Measurements from ENCODE around the gene SKAP2. TPM values are rescaled to one million over a fixed set of nuclear protein-coding genes. Genes with fewer than 3 reads are reported as not detected.

Gene SKAP2
- total and polyA plus RNA-seq, 2 of the 13 experiments (the other 11 are each of a cell fraction or from before 2014, with no cell fraction given) = 3.6 to 12.9 TPM

- peak; percentile 65; the same call in 1 of the 2 replicates for TF ChIP-seq FOXO1 (CRISPR knock-in tag; IDR thresholded peaks at IDR 0.05)
- no peak for TF ChIP-seq TBP (CRISPR knock-in tag; IDR thresholded peaks at IDR 0.05)
- TF ChIP-seq FOXJ3 (CRISPR knock-in tag; IDR thresholded peaks at IDR 0.05; ENCODE audit: borderline replicate concordance) = peak; percentile 31; the same call in 1 of the 2 replicates
- TF ChIP-seq AGO2 (optimal IDR thresholded peaks at IDR 0.05; ENCODE audit: low read depth, low read length) = no peak
- no peak for TF ChIP-seq ZNF33A (CRISPR knock-in tag; IDR thresholded peaks at IDR 0.05; ENCODE audit: borderline replicate concordance)
- TF ChIP-seq ZNF614 (CRISPR knock-in tag; IDR thresholded peaks at IDR 0.05; ENCODE audit: borderline replicate concordance) = no peak
- no peak for TF ChIP-seq THYN1 (CRISPR knock-in tag; IDR thresholded peaks at IDR 0.05; ENCODE audit: borderline replicate concordance, low read depth)
- no peak for TF ChIP-seq MTA1 (CRISPR knock-in tag; IDR thresholded peaks at IDR 0.05; ENCODE audit: borderline replicate concordance)
- TF ChIP-seq, protein P1, sequence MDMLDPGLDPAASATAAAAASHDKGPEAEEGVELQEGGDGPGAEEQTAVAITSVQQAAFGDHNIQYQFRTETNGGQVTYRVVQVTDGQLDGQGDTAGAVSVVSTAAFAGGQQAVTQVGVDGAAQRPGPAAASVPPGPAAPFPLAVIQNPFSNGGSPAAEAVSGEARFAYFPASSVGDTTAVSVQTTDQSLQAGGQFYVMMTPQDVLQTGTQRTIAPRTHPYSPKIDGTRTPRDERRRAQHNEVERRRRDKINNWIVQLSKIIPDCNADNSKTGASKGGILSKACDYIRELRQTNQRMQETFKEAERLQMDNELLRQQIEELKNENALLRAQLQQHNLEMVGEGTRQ (IDR thresholded peaks at IDR 0.05; ENCODE audit: low read depth, low read length) = peak; percentile 48; the same call in 1 of the 2 replicates
- TF ChIP-seq, protein P1 (CRISPR knock-in tag; IDR thresholded peaks at IDR 0.05; ENCODE audit: borderline replicate concordance) = peak; percentile 66; the same call in 1 of the 2 replicates
- TF ChIP-seq ZNF652 (CRISPR knock-in tag; IDR thresholded peaks at IDR 0.05; ENCODE audit: borderline replicate concordance, low read depth) = no peak
- TF ChIP-seq ZNF552 (CRISPR knock-in tag; IDR thresholded peaks at IDR 0.05; ENCODE audit: borderline replicate concordance) = no peak
- TF ChIP-seq KDM6A (CRISPR knock-in tag; IDR thresholded peaks at IDR 0.05; ENCODE audit: low read depth) = peak; percentile 76
- TF ChIP-seq NR3C1 (CRISPR knock-in tag; IDR thresholded peaks at IDR 0.05) = no peak
- TF ChIP-seq NFKB2 (CRISPR knock-in tag; IDR thresholded peaks at IDR 0.05; ENCODE audit: borderline replicate concordance) = no peak
- TF ChIP-seq HMG20A (CRISPR knock-in tag; IDR thresholded peaks at IDR 0.05; ENCODE audit: borderline replicate concordance) = peak; percentile 84
- no peak for TF ChIP-seq SNAI1 (CRISPR knock-in tag; IDR thresholded peaks at IDR 0.05; ENCODE audit: borderline replicate concordance)
- TF ChIP-seq, protein P2, sequence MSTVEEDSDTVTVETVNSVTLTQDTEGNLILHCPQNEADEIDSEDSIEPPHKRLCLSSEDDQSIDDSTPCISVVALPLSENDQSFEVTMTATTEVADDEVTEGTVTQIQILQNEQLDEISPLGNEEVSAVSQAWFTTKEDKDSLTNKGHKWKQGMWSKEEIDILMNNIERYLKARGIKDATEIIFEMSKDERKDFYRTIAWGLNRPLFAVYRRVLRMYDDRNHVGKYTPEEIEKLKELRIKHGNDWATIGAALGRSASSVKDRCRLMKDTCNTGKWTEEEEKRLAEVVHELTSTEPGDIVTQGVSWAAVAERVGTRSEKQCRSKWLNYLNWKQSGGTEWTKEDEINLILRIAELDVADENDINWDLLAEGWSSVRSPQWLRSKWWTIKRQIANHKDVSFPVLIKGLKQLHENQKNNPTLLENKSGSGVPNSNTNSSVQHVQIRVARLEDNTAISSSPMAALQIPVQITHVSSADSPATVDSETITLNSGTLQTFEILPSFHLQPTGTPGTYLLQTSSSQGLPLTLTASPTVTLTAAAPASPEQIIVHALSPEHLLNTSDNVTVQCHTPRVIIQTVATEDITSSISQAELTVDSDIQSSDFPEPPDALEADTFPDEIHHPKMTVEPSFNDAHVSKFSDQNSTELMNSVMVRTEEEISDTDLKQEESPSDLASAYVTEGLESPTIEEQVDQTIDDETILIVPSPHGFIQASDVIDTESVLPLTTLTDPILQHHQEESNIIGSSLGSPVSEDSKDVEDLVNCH (CRISPR knock-in tag; IDR thresholded peaks at IDR 0.05) = no peak
- TF ChIP-seq, protein P3, sequence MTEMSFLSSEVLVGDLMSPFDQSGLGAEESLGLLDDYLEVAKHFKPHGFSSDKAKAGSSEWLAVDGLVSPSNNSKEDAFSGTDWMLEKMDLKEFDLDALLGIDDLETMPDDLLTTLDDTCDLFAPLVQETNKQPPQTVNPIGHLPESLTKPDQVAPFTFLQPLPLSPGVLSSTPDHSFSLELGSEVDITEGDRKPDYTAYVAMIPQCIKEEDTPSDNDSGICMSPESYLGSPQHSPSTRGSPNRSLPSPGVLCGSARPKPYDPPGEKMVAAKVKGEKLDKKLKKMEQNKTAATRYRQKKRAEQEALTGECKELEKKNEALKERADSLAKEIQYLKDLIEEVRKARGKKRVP (CRISPR knock-in tag; IDR thresholded peaks at IDR 0.05) = no peak
- no peak for TF ChIP-seq NFYC (CRISPR knock-in tag; IDR thresholded peaks at IDR 0.05)
- TF ChIP-seq MEF2D (CRISPR knock-in tag; IDR thresholded peaks at IDR 0.05) = no peak
- no peak for TF ChIP-seq ZNF713 (CRISPR knock-in tag; IDR thresholded peaks at IDR 0.05)
- TF ChIP-seq ZNF792 (CRISPR knock-in tag; IDR thresholded peaks at IDR 0.05) = no peak
- peak; percentile 96 for TF ChIP-seq SIX4 (CRISPR knock-in tag; IDR thresholded peaks at IDR 0.05)
- TF ChIP-seq HMGA1 (CRISPR knock-in tag; conservative IDR thresholded peaks at IDR 0.05) = no peak
Measured at GRCh38 chr7:26688388-26688787, 176.0 kb downstream of the SKAP2 start (continued).
